Osteocyte (in vitro differentiated cells): ENCODE measurements around the gene CLIP3. TPM values are rescaled to one million over a fixed set of nuclear protein-coding genes. Genes with fewer than 3 reads are reported as not detected.

ENCODE experiments used
- DNase-seq: peaks from one replicate; pipeline ENCODE4 v3.0.0; 2021; ENCODE audit warnings: mixed read lengths; ENCODE audit not compliant: unreplicated experiment; ENCODE audit errors: extremely low spot score
- H3K27ac Mint-ChIP-seq: one replicate; pipeline ENCODE4 v1.8.0; 2021; ENCODE audit warnings: mild to moderate bottlenecking, mixed read lengths; ENCODE audit not compliant: unreplicated experiment
- H3K27me3 Mint-ChIP-seq: one replicate; pipeline ENCODE4 v1.8.0; 2021; ENCODE audit warnings: mixed read lengths; ENCODE audit not compliant: unreplicated experiment
- H3K36me3 Mint-ChIP-seq: one replicate; pipeline ENCODE4 v1.8.0; 2021; ENCODE audit warnings: mixed read lengths; ENCODE audit not compliant: unreplicated experiment
- H3K4me1 Mint-ChIP-seq: one replicate; pipeline ENCODE4 v1.8.0; 2021; ENCODE audit warnings: mixed read lengths; ENCODE audit not compliant: unreplicated experiment
- H3K4me3 Mint-ChIP-seq: one replicate; pipeline ENCODE4 v1.8.0; 2021; ENCODE audit warnings: mild to moderate bottlenecking, moderate library complexity, mixed read lengths; ENCODE audit not compliant: unreplicated experiment
- H3K9me3 Mint-ChIP-seq: one replicate; pipeline ENCODE4 v1.8.0; 2021; ENCODE audit warnings: mixed read lengths; ENCODE audit not compliant: unreplicated experiment
- total RNA-seq: library from RNA; stranded (reverse); gene quantifications from 2 replicates; pipeline ENCODE4 v1.2.1, GENCODE V29; 2021
- TF ChIP-seq, protein P1 (sequence below): fragments of 200-600 bp; sonication (generic); IDR thresholded peaks from 2 replicates; pipeline ENCODE4 v1.5.0; 2021; ENCODE audit warnings: antibody characterized with exemption, mild to moderate bottlenecking, moderate library complexity

CLIP3 gene
- total RNA-seq, 1 donor from 2014 or later: 72.8 TPM

DNA sequence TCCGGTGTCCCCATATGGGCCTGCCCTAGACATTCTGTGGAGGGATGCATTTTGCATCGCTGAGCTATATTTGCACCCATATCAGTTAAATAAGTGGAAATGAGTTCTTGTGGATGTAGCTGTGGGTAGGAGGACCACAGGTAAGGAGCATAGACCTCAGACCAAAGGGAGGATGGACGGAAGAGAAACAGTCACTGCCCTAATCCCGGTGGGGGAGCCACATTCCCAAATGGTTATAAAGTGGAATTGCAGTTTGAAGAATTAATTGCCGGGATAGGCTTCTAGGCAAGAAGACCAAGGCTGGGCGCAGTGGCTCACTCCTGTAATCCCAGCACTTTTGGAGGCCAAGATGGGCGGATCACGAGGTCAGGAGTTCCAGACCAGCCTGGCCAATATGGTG, 35.9 kb downstream of the CLIP3 start:
- TF ChIP-seq, protein P1, sequence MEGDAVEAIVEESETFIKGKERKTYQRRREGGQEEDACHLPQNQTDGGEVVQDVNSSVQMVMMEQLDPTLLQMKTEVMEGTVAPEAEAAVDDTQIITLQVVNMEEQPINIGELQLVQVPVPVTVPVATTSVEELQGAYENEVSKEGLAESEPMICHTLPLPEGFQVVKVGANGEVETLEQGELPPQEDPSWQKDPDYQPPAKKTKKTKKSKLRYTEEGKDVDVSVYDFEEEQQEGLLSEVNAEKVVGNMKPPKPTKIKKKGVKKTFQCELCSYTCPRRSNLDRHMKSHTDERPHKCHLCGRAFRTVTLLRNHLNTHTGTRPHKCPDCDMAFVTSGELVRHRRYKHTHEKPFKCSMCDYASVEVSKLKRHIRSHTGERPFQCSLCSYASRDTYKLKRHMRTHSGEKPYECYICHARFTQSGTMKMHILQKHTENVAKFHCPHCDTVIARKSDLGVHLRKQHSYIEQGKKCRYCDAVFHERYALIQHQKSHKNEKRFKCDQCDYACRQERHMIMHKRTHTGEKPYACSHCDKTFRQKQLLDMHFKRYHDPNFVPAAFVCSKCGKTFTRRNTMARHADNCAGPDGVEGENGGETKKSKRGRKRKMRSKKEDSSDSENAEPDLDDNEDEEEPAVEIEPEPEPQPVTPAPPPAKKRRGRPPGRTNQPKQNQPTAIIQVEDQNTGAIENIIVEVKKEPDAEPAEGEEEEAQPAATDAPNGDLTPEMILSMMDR: no peak
- peaks cover 15% of the 10 kb centered on the region for H3K4me1 Mint-ChIP-seq
- H3K9me3 Mint-ChIP-seq: no peaks in the 10 kb centered on the region
- H3K27me3 Mint-ChIP-seq: no peaks in the 10 kb centered on the region
- no peak overlapping the region for H3K27ac Mint-ChIP-seq
- H3K36me3 Mint-ChIP-seq: peaks cover 8% of the 10 kb centered on the region
- peak overlapping the region; percentile 80 for H3K4me3 Mint-ChIP-seq
- DNase-seq: no peak

DNA sequence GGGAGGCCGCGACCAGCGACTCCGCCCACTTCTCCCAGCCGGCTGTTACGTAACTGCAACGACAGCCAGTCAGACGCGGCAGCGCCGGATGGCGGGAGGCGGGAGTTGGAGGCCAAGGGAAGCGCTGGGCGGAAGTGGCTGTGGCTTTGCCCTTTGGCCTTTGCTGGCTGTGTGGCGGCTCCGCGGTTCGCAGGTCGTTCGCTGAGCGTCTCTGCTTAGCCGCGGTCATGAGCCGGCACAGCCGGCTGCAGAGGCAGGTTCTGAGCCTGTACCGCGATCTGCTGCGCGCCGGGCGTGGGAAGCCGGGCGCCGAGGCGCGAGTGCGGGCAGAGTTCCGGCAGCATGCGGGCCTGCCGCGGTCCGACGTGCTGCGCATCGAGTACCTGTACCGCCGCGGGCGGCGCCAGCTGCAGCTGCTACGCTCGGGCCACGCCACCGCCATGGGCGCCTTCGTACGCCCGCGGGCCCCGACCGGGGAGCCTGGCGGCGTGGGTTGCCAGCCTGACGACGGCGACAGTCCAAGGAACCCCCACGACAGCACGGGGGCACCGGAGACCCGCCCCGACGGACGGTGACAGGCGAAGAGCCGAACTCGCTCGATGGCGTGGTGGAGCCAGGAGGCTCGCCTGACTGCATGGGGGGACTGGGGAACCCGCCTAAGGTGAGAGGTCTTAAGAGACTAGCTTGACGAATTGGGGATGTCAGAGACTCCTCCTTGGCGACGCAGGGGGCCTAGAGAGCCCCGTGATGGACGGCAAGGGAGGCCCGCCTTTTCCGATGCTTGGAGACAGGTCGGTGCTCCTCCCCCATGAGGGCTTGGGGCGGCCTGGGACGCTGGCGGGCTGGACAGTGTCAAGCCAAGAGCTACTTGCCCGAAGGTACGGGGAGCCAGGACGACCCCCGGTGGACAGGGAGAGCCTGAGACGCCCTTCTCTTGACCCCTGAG, 37.4 kb downstream of the CLIP3 start, which contains the start of gene SDHAF1:
SDHAF1 (plus strand) TSS at position 141 of the 946 bp plus-strand sequence; CDS start at position 228, 87 bp downstream.
- DNase-seq: peak; percentile 96
- Mint-ChIP-seq H3K36me3 (peaks cover 5% of the 10 kb centered on the region), H3K4me3 (peak within 1 kb of the TSS; percentile 86), H3K27me3 (no peaks in the 10 kb centered on the region), H3K9me3 (no peaks in the 10 kb centered on the region), H3K27ac (peak within 1 kb of the TSS; percentile 90), H3K4me1 (peaks cover 15% of the 10 kb centered on the region)
- TF ChIP-seq, protein P1: no peak

DNA sequence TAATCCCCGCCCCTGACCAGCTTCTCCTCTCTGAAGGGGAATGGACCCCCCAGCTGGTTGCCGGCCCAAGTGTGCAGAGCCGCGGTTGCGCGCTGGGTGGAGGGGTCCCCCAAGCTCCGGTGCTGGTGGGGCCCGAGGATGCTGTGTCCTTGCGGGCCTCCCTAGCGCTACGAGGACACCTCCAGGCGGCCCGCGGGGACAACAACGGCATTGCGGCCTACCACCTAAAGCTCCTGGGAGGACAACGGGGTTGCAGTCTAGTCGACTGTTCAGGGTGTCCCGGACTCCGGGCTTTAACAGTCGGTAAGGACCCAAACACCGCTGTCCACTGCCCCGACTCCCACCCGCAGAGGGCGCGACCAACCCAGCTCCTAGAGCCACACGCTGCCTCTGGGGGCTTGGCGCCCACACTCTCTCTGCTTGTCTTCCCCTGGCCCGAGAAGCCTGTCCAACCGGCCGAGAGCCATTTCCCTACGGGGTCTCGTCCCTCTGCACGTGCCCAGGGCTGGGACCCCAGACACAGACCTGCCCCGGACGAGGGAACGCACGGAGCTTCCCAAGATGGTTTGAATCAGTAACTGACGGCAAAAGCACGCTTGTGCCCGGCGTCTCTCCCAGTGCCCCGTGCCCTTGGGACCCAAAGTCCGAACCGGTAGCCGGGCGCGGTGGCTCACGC, 38.6 kb downstream of the CLIP3 start:
- no peak for DNase-seq
- peaks cover 3% of the 10 kb centered on the region for H3K27me3 Mint-ChIP-seq
- H3K27ac Mint-ChIP-seq: no peak overlapping the region
- H3K36me3 Mint-ChIP-seq: peaks cover 3% of the 10 kb centered on the region
- peaks cover 15% of the 10 kb centered on the region for H3K4me1 Mint-ChIP-seq
- TF ChIP-seq, protein P1: no peak
- no peaks in the 10 kb centered on the region for H3K9me3 Mint-ChIP-seq
- H3K4me3 Mint-ChIP-seq: peak overlapping the region; percentile 55

DNA sequence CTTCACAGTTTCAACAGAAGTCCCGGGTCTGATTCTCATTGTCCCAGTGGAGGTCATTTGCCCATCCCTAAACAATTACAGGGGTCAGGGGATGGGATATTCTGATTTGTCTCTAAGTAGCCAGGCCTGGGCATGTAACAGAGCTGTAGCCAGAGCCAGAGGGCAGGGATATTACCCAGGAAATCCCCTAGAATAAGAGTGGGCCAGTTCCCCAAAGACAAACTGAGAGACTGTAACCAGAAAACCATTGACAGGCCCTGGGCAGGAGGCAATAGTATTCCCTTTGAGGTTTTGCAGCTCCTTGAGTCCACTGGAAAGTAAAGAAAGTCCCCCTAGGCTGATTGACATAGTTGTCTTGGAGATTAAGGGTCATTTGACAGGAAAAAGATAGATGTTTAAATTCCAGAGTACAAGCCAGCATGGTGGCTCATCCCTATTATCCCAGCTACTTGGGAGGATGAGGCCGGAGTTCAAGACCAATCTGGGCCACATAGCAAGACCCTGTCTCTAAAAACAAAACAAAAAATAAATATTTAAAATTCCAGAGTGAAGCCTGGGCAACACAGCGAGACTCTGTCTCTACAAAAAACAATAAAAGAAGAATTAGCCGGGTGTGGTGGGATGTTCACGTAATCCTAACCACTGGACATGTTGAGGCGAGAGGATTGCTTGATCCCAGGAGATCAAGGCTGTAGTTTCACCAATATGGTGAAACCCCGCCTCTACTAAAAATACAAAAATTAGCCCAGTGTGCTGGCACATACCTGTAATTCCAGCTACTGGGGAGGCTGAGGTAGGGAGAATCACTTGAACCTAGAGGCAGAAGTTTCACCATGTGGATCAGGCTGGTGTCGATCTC, 39.5 kb downstream of the CLIP3 start:
- H3K27ac Mint-ChIP-seq: peak overlapping the region; percentile 61
- peak overlapping the region; percentile 10 for H3K4me3 Mint-ChIP-seq
- peaks cover 3% of the 10 kb centered on the region for H3K36me3 Mint-ChIP-seq
- TF ChIP-seq, protein P1: no peak
- no peaks in the 10 kb centered on the region for H3K9me3 Mint-ChIP-seq
- DNase-seq: no peak
- H3K27me3 Mint-ChIP-seq: peaks cover 7% of the 10 kb centered on the region
- peaks cover 15% of the 10 kb centered on the region for H3K4me1 Mint-ChIP-seq
